Fibroblast of gingiva (primary cell): ENCODE results near the gene EXOC6B.

ENCODE experiments used
- DNase-seq: peaks from one replicate; pipeline ENCODE4 v3.0.0-alpha.2; 2011; ENCODE audit warnings: low read depth

Gene EXOC6B

GRCh38 chr2:72159211-72159993, 666.4 kb downstream of the EXOC6B start:
- no peak for DNase-seq

- no peak for DNase-seq
These were observed 667.7 kb downstream of the EXOC6B start for GRCh38 chr2:72157871-72158771.

- no peak for DNase-seq
These were observed 669.0 kb downstream of the EXOC6B start for GRCh38 chr2:72156872-72157271.

GRCh38 chr2:72155737-72156136, 670.1 kb downstream of the EXOC6B start:
- no peak for DNase-seq

GRCh38 chr2:72155151-72155550, 670.7 kb downstream of the EXOC6B start:
- no peak for DNase-seq

GRCh38 chr2:72154386-72154975, 671.4 kb downstream of the EXOC6B start:
- DNase-seq: no peak

GRCh38 chr2:72153924-72154323, 671.9 kb downstream of the EXOC6B start:
- DNase-seq: no peak

GRCh38 chr2:72153026-72153791, 672.6 kb downstream of the EXOC6B start:
- DNase-seq: no peak

GRCh38 chr2:72150861-72151356, 674.9 kb downstream of the EXOC6B start:
- no peak for DNase-seq

- peak; percentile 47 for DNase-seq
These were observed 675.5 kb downstream of the EXOC6B start for GRCh38 chr2:72150157-72150860.

GRCh38 chr2:72149556-72150156, 676.2 kb downstream of the EXOC6B start:
- no peak for DNase-seq

- DNase-seq: no peak
These were observed 676.8 kb downstream of the EXOC6B start for GRCh38 chr2:72148837-72149555.

GRCh38 chr2:72148003-72148836, 677.6 kb downstream of the EXOC6B start:
- DNase-seq: no peak

GRCh38 chr2:72147303-72147971, 678.4 kb downstream of the EXOC6B start, which contains the start of gene CYP26B1:
Gene CYP26B1, minus strand, starts transcription at chr2:72147862. Its CDS starts 28 bp downstream, at chr2:72147834.
- DNase-seq: no peak

GRCh38 chr2:72146347-72147302, 679.2 kb downstream of the EXOC6B start:
- no peak for DNase-seq

- DNase-seq: no peak
These were observed 680.0 kb downstream of the EXOC6B start for GRCh38 chr2:72145658-72146329.

- DNase-seq: no peak
These were observed 680.6 kb downstream of the EXOC6B start for GRCh38 chr2:72145289-72145657.
